Subcutaneous adipose tissue (tissue), 4 donors: ENCODE data around the gene TXNRD1. TPM values are rescaled to one million over a fixed set of nuclear protein-coding genes. Genes with fewer than 3 reads are reported as not detected.

Experiments used
- CTCF ChIP-seq: fragments of 450-650 bp; IDR thresholded peaks from one replicate; pipeline ENCODE4 v1.5.1; 2016; ENCODE audit warnings: low read depth, mild to moderate bottlenecking, control low read depth, antibody characterized with exemption, moderate library complexity
- total RNA-seq, 4 donors: library from RNA; depleted of rRNA; stranded (reverse); fragments of >200 nt; gene quantifications; one replicate each; pipeline ENCODE4 v1.1.0, GENCODE V29; 2016

TXNRD1 gene
- total RNA-seq, 4 donors from 2014 or later: 76.2 to 122 (median 83.3) TPM

DNA sequence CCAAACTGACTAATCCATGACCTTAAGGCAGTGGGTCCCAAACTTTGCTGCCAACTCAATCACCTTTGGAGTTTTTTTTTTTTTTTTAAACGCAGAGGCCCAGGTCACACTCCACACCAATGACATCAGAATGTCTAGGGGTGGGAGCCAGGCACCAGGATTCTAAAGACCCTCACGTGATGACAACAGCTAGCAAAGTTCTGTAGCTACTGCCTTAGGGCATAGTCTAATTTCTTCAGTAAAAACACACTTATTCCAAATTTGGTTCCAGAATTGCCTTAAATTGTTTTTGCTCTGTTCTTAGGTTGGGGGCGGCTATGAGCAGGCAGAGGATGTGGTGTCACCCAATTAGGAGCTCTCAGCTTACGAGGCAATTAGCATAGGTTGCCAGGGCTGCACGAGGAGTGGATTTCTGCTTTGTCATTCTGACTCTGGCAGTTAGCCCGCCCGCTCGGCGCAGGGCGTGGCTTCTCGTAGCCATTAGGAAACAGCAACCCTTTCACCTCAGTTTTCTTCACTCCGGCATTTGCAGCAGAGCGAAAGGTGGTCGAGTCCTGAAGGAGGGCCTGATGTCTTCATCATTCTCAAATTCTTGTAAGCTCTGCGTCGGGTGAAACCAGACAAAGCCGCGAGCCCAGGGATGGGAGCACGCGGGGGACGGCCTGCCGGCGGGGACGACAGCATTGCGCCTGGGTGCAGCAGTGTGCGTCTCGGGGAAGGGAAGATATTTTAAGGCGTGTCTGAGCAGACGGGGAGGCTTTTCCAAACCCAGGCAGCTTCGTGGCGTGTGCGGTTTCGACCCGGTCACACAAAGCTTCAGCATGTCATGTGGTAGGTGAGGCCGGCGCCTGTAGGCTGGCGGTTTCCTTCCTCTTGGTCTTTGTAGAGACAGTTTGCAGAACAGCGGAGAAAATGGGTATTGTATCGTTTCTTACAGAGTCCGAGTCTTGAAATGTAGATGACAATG is 71.2 kb downstream of the TXNRD1 start:
- TF ChIP-seq CTCF: no peak

GRCh38 chr12:104288635-104289274 is 73.2 kb downstream of the TXNRD1 start:
- TF ChIP-seq CTCF: no peak

- TF ChIP-seq CTCF: no peak
Observed at GRCh38 chr12:104290320-104290719, 74.7 kb downstream of the TXNRD1 start.

- no peak for TF ChIP-seq CTCF
Observed at GRCh38 chr12:104290855-104291254, 75.3 kb downstream of the TXNRD1 start.

DNA sequence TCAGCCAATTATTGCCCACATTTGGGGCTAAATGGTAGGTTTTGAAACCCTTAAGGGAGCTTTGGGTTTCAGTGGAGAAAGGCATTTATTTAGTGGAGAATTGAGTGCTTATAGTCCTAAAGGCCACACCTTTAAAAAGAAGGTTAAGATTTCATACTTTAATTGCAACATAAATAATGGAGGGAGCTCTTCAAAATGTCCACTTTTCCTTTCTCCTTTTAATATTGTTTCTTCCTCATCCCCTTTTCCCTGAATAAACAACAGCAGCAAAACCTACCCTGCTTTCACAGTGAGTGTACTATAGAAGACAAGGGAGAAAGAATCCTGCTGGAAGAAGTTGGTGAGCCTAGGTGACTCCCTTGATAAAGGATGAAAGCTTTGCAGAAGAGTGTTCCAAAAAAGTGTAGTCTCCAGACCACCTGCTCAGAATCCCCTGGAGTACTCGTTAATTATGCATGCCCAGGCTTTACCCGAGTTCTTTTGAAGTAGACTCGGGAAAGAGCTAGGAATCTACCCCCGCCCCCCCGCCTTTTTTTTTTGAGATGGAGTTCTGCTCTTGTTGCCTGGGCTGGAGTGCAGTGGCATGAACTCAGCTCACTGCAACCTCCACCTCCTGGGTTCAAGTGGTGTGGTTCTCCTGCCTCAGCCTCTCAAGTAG is 76.4 kb downstream of the TXNRD1 start:
- TF ChIP-seq CTCF: no peak

- no peak for TF ChIP-seq CTCF
Observed at GRCh38 chr12:104292872-104293794, 77.6 kb downstream of the TXNRD1 start.
